ENCODE data around the gene GPR158. TPM values are rescaled to one million over a fixed set of nuclear protein-coding genes. Genes with fewer than 3 reads are reported as not detected.
A peak's percentile ranks its signal among the peaks of the same experiment; 100 is the strongest.

Gene GPR158
- total and polyA plus RNA-seq, 4 experiments from 2014 or later, result not detected

- no peak for DNase-seq
- ChIA-PET POLR2A (ENCODE audit: partially characterized antibody) (no interaction called here), CTCF (ENCODE audit: partially characterized antibody) (no interaction called here)
- Histone ChIP-seq H3K27me3 (ENCODE audit: insufficient read depth, low read length) (no peaks in the 10 kb centered on the region), H3K36me3 (ENCODE audit: insufficient read depth, low read length) (no peaks in the 10 kb centered on the region), H3K4me1 (ENCODE audit: insufficient read depth, low read length) (no peaks in the 10 kb centered on the region), H3K9me3 (ENCODE audit: control insufficient read depth in 1 of 2, low read length in 2 of 2) (no peaks in the 10 kb centered on the region), H3K27ac (ENCODE audit: low read depth, low read length) (no peak overlapping the region), H3K4me3 (ENCODE audit: low read length in 2 of 2) (no peak overlapping the region)
- peaks cover 0 to 17% (median 12%) of the 10 kb centered on the region in 8 donors for H3K9me3 Mint-ChIP-seq
- no peak overlapping the region for H3K27ac Mint-ChIP-seq
- H3K4me3 Mint-ChIP-seq, result no peak overlapping the region
- H3K36me3 Mint-ChIP-seq, result no peaks in the 10 kb centered on the region
- H3K27me3 Mint-ChIP-seq, result no peaks in the 10 kb centered on the region
- H3K4me1 Mint-ChIP-seq, result no peaks in the 10 kb centered on the region
- intact Hi-C loops (cut with micrococcal nuclease), result no loop called here
Measured at GRCh38 chr10:25453619-25454018, 278.8 kb downstream of the GPR158 start.

GRCh38 chr10:25455980-25456567 is 281.3 kb downstream of the GPR158 start:
- Mint-ChIP-seq H3K27me3 (no peaks in the 10 kb centered on the region), H3K4me3 (no peak overlapping the region), H3K27ac (no peak overlapping the region), H3K4me1 (no peaks in the 10 kb centered on the region), H3K36me3 (no peaks in the 10 kb centered on the region), H3K9me3 (peaks cover 0 to 17% (median 11%) of the 10 kb centered on the region in 8 donors)
- Histone ChIP-seq H3K36me3 (ENCODE audit: insufficient read depth, low read length) (no peaks in the 10 kb centered on the region), H3K4me3 (ENCODE audit: low read length in 2 of 2) (no peak overlapping the region), H3K27ac (ENCODE audit: low read depth, low read length) (no peak overlapping the region), H3K9me3 (ENCODE audit: control insufficient read depth in 1 of 2, low read length in 2 of 2) (no peaks in the 10 kb centered on the region), H3K27me3 (ENCODE audit: insufficient read depth, low read length) (no peaks in the 10 kb centered on the region), H3K4me1 (ENCODE audit: insufficient read depth, low read length) (no peaks in the 10 kb centered on the region)
- no peak for DNase-seq
- ChIA-PET CTCF (ENCODE audit: partially characterized antibody) (no interaction called here), POLR2A (ENCODE audit: partially characterized antibody) (no interaction called here)
- intact Hi-C loops (cut with micrococcal nuclease), result no loop called here

- Histone ChIP-seq H3K36me3 (ENCODE audit: insufficient read depth, low read length) (no peaks in the 10 kb centered on the region), H3K27me3 (ENCODE audit: insufficient read depth, low read length) (no peaks in the 10 kb centered on the region), H3K9me3 (ENCODE audit: control insufficient read depth in 1 of 2, low read length in 2 of 2) (no peaks in the 10 kb centered on the region), H3K27ac (ENCODE audit: low read depth, low read length) (no peak overlapping the region), H3K4me3 (ENCODE audit: low read length in 2 of 2) (no peak overlapping the region), H3K4me1 (ENCODE audit: insufficient read depth, low read length) (no peaks in the 10 kb centered on the region)
- no peak for DNase-seq
- Mint-ChIP-seq H3K27ac (no peak overlapping the region), H3K36me3 (no peaks in the 10 kb centered on the region), H3K9me3 (peaks cover 0 to 17% (median 10%) of the 10 kb centered on the region in 8 donors), H3K4me1 (no peaks in the 10 kb centered on the region), H3K4me3 (no peak overlapping the region), H3K27me3 (no peaks in the 10 kb centered on the region)
- CTCF ChIA-PET (ENCODE audit: partially characterized antibody), result no interaction called here
- intact Hi-C loops (cut with micrococcal nuclease), result no loop called here
- POLR2A ChIA-PET (ENCODE audit: partially characterized antibody), result no interaction called here
Measured at GRCh38 chr10:25457552-25457951, 282.8 kb downstream of the GPR158 start.

- no peaks in the 10 kb centered on the region for H3K27me3 Mint-ChIP-seq
- ChIA-PET CTCF (ENCODE audit: partially characterized antibody) (no interaction called here), POLR2A (ENCODE audit: partially characterized antibody) (no interaction called here)
- H3K27ac Mint-ChIP-seq, result peak overlapping the region in 1 of 7 donors; percentile 68
- no peak for DNase-seq
- intact Hi-C loops (cut with micrococcal nuclease), result no loop called here
- H3K9me3 Mint-ChIP-seq, result peaks cover 0 to 8% (median 4%) of the 10 kb centered on the region in 8 donors
- Histone ChIP-seq H3K36me3 (ENCODE audit: insufficient read depth, low read length) (no peaks in the 10 kb centered on the region), H3K4me3 (ENCODE audit: low read length in 2 of 2) (no peak overlapping the region), H3K4me1 (ENCODE audit: insufficient read depth, low read length) (no peaks in the 10 kb centered on the region), H3K27me3 (ENCODE audit: insufficient read depth, low read length) (no peaks in the 10 kb centered on the region), H3K27ac (ENCODE audit: low read depth, low read length) (no peak overlapping the region), H3K9me3 (ENCODE audit: control insufficient read depth in 1 of 2, low read length in 2 of 2) (no peaks in the 10 kb centered on the region)
- H3K4me1 Mint-ChIP-seq, result no peaks in the 10 kb centered on the region
- H3K4me3 Mint-ChIP-seq, result no peak overlapping the region
- no peaks in the 10 kb centered on the region for H3K36me3 Mint-ChIP-seq
Measured at GRCh38 chr10:25465582-25466372, 291.0 kb downstream of the GPR158 start.

GRCh38 chr10:25467881-25468280 is 293.1 kb downstream of the GPR158 start:
- H3K4me3 ChIP-seq (ENCODE audit: low read length in 2 of 2), result no peak overlapping the region
- H3K27ac ChIP-seq (ENCODE audit: low read depth, low read length), result no peak overlapping the region
- H3K4me3 Mint-ChIP-seq, result no peak overlapping the region
- H3K4me1 ChIP-seq (ENCODE audit: insufficient read depth, low read length), result no peaks in the 10 kb centered on the region
- CTCF ChIA-PET (ENCODE audit: partially characterized antibody), result no interaction called here
- no peak overlapping the region for H3K27ac Mint-ChIP-seq
- H3K36me3 Mint-ChIP-seq, result no peaks in the 10 kb centered on the region
- H3K36me3 ChIP-seq (ENCODE audit: insufficient read depth, low read length), result no peaks in the 10 kb centered on the region
- intact Hi-C loops (cut with micrococcal nuclease), result no loop called here
- no peak for DNase-seq
- no peaks in the 10 kb centered on the region for H3K4me1 Mint-ChIP-seq
- no peaks in the 10 kb centered on the region for H3K27me3 Mint-ChIP-seq
- no peaks in the 10 kb centered on the region for H3K9me3 ChIP-seq (ENCODE audit: control insufficient read depth in 1 of 2, low read length in 2 of 2)
- POLR2A ChIA-PET (ENCODE audit: partially characterized antibody), result no interaction called here
- peaks cover 0 to 8% (median 5%) of the 10 kb centered on the region in 8 donors for H3K9me3 Mint-ChIP-seq
- no peaks in the 10 kb centered on the region for H3K27me3 ChIP-seq (ENCODE audit: insufficient read depth, low read length)

GRCh38 chr10:25481467-25481866 is 306.7 kb downstream of the GPR158 start:
- no peak overlapping the region for H3K4me3 Mint-ChIP-seq
- no peak overlapping the region for H3K27ac ChIP-seq (ENCODE audit: low read depth, low read length)
- H3K27me3 ChIP-seq (ENCODE audit: insufficient read depth, low read length), result no peaks in the 10 kb centered on the region
- intact Hi-C loops (cut with micrococcal nuclease), result no loop called here
- H3K4me3 ChIP-seq (ENCODE audit: low read length in 2 of 2), result no peak overlapping the region
- no peaks in the 10 kb centered on the region for H3K9me3 ChIP-seq (ENCODE audit: control insufficient read depth in 1 of 2, low read length in 2 of 2)
- H3K27ac Mint-ChIP-seq, result no peak overlapping the region
- POLR2A ChIA-PET (ENCODE audit: partially characterized antibody), result no interaction called here
- peaks cover 2 to 23% (median 7%) of the 10 kb centered on the region in 8 donors for H3K9me3 Mint-ChIP-seq
- no peaks in the 10 kb centered on the region for H3K4me1 ChIP-seq (ENCODE audit: insufficient read depth, low read length)
- H3K4me1 Mint-ChIP-seq, result no peaks in the 10 kb centered on the region
- CTCF ChIA-PET (ENCODE audit: partially characterized antibody), result no interaction called here
- no peaks in the 10 kb centered on the region for H3K36me3 ChIP-seq (ENCODE audit: insufficient read depth, low read length)
- peaks cover 0 to 2% of the 10 kb centered on the region in 2 donors for H3K27me3 Mint-ChIP-seq
- no peaks in the 10 kb centered on the region for H3K36me3 Mint-ChIP-seq
- DNase-seq, result no peak

GRCh38 chr10:25483999-25484398 is 309.2 kb downstream of the GPR158 start:
- H3K4me3 ChIP-seq (ENCODE audit: low read length in 2 of 2), result no peak overlapping the region
- Mint-ChIP-seq H3K4me1 (no peaks in the 10 kb centered on the region), H3K27me3 (peaks cover 0 to 2% of the 10 kb centered on the region in 2 donors), H3K27ac (no peak overlapping the region), H3K4me3 (no peak overlapping the region), H3K9me3 (peaks cover 2 to 23% (median 7%) of the 10 kb centered on the region in 8 donors), H3K36me3 (no peaks in the 10 kb centered on the region)
- intact Hi-C loops (cut with micrococcal nuclease), result no loop called here
- DNase-seq, result no peak
- ChIA-PET CTCF (ENCODE audit: partially characterized antibody) (no interaction called here), POLR2A (ENCODE audit: partially characterized antibody) (no interaction called here)
- H3K9me3 ChIP-seq (ENCODE audit: control insufficient read depth in 1 of 2, low read length in 2 of 2), result no peaks in the 10 kb centered on the region
- no peaks in the 10 kb centered on the region for H3K27me3 ChIP-seq (ENCODE audit: insufficient read depth, low read length)
- no peaks in the 10 kb centered on the region for H3K4me1 ChIP-seq (ENCODE audit: insufficient read depth, low read length)
- H3K36me3 ChIP-seq (ENCODE audit: insufficient read depth, low read length), result no peaks in the 10 kb centered on the region
- no peak overlapping the region for H3K27ac ChIP-seq (ENCODE audit: low read depth, low read length)

Measured in CD4-positive, alpha-beta memory T cell (primary cell).